K562 (cell line): ENCODE data around the gene CKM. TPM values are rescaled to one million over a fixed set of nuclear protein-coding genes. Genes with fewer than 3 reads are reported as not detected.

Experiments
- ATAC-seq: fragments of 200-7000 bp; cut with Tn5 transposase; 3 replicates; pipeline ENCODE4 v1.9.1; 2020; ENCODE audit warnings: moderate library complexity
- BruUV-seq: library from RNA; stranded (reverse); fragments of 400-500 nt; replicated peaks from 2 replicates; lab custom pipeline; 2021; lab: Mats Ljungman, UMichigan
- CTCF ChIA-PET: fragments of 300-600 bp; formaldehyde crosslinking; extraction: SDS; loops from one replicate; lab custom pipeline; 2021; ENCODE audit warnings: low intra/inter-chr PET ratio; lab: Yijun Ruan, JAX
- POLR2A ChIA-PET: fragments of 300-600, 350-650 bp; sonication (Branson Sonifier 250); formaldehyde crosslinking; extraction: SDS; loops from one replicate; lab custom pipeline; 2021; ENCODE audit warnings: antibody characterized with exemption, inconsistent platforms; lab: Yijun Ruan, JAX
- DNase-seq, 4 experiments: peaks; one replicate each; pipeline versions ENCODE4 v3.0.0 to v3.0.0-alpha.2; 2011 to 2018; ENCODE audit warnings: low spot score in 3 of 4, mixed read lengths in 3 of 4; ENCODE audit errors: extremely low read depth in 1 of 4
- FAIRE-seq: peaks from 2 replicates; lab custom pipeline; 2011; peaks lifted over from hg19 to GRCh38; lab: Jason Lieb, UNC
- H2AFZ ChIP-seq: 2 replicates; pipeline ENCODE4 v1.6.0; 2011; ENCODE audit warnings: low read depth, low read length, control low read depth, inconsistent platforms
- H3K27ac ChIP-seq: fragments of 200-600 bp; 3 replicates; pipeline ENCODE4 v1.8.0; 2011; ENCODE audit warnings: low read depth, mild to moderate bottlenecking, control low read depth, inconsistent platforms, low read length, moderate library complexity, mixed read lengths; ENCODE audit errors: extremely low read depth
- H3K27me3 ChIP-seq, 2 experiments: fragments of 300-600 bp in 1 of 2; 2 replicates in 1 of 2; 3 replicates in 1 of 2; pipeline versions ENCODE4 v1.6.0 to v1.8.0; 2011; ENCODE audit warnings: inconsistent platforms in 2 of 2, low read length in 2 of 2, mild to moderate bottlenecking in 1 of 2, mixed read lengths in 1 of 2, moderate library complexity in 1 of 2; ENCODE audit not compliant: control insufficient read depth in 2 of 2, insufficient read depth in 2 of 2
- H3K36me3 ChIP-seq: fragments of 300-600 bp; 3 replicates; pipeline ENCODE4 v1.8.0; 2011; ENCODE audit warnings: mild to moderate bottlenecking, low read length, inconsistent platforms; ENCODE audit not compliant: control insufficient read depth, insufficient read depth
- H3K4me1 ChIP-seq, 2 experiments: fragments of 200-600 bp in 1 of 2; replicated peaks in 1 of 2; 2 replicates in 1 of 2; 3 replicates in 1 of 2; pipeline versions ENCODE4 v1.5.1 to v1.8.0; 2011; ENCODE audit warnings: inconsistent platforms in 2 of 2, low read length in 2 of 2, mild to moderate bottlenecking in 1 of 2, mixed read lengths in 1 of 2, moderate library complexity in 1 of 2; ENCODE audit not compliant: control insufficient read depth in 2 of 2, insufficient read depth in 2 of 2
- H3K4me2 ChIP-seq: 2 replicates; pipeline ENCODE4 v1.6.1; 2011; ENCODE audit warnings: low read length, control low read depth, inconsistent platforms, mixed read lengths; ENCODE audit not compliant: insufficient read depth
- H3K4me3 ChIP-seq: fragments of 200-600 bp; sonication (generic), shearing (Covaris generic); 2 replicates; pipeline ENCODE4 v1.5.1; 2016; ENCODE audit warnings: control low read depth, inconsistent platforms
- H3K79me2 ChIP-seq: fragments of 200-600 bp; 3 replicates; pipeline ENCODE4 v1.8.0; 2011; ENCODE audit warnings: low read length, inconsistent platforms; ENCODE audit not compliant: control insufficient read depth, insufficient read depth
- H3K9ac ChIP-seq, 2 experiments: 2 replicates each; pipeline versions ENCODE4 v1.6.0 to v1.6.1; 2011; ENCODE audit warnings: low read depth in 2 of 2, low read length in 2 of 2, control low read depth in 1 of 2, inconsistent platforms in 1 of 2, mild to moderate bottlenecking in 1 of 2, mixed read lengths in 1 of 2; ENCODE audit not compliant: insufficient read depth in 1 of 2
- H3K9me1 ChIP-seq: one replicate; pipeline ENCODE4 v1.6.0; 2011; ENCODE audit warnings: inconsistent platforms, mild to moderate bottlenecking, low read length, moderate library complexity; ENCODE audit not compliant: control insufficient read depth, insufficient read depth
- H3K9me3 ChIP-seq: replicated peaks from 2 replicates; pipeline ENCODE4 v1.5.1; 2011; ENCODE audit warnings: low read depth, low read length, inconsistent platforms; ENCODE audit not compliant: control insufficient read depth, insufficient read depth
- H4K20me1 ChIP-seq: replicated peaks from 2 replicates; pipeline ENCODE4 v1.6.1; 2011; ENCODE audit warnings: low read length, inconsistent platforms, mixed read lengths; ENCODE audit not compliant: control insufficient read depth, insufficient read depth
- COPS2 ChIP-seq: fragments of 450-650 bp; conservative IDR thresholded peaks from 2 replicates; pipeline ENCODE4 v1.6.1; 2016; ENCODE audit warnings: mild to moderate bottlenecking, moderate library complexity
- CXXC5 ChIP-seq: fragments of 250-450 bp; sonication (Bioruptor Pico); IDR thresholded peaks from 2 replicates; pipeline ENCODE4 v1.8.0; 2022; ENCODE audit warnings: inconsistent platforms, mild to moderate bottlenecking, moderate library complexity
- HDGF ChIP-seq: fragments of 450-650 bp; IDR thresholded peaks from 2 replicates; pipeline ENCODE4 v1.6.1; 2016
- NEUROD1 ChIP-seq: fragments of 150-350 bp; IDR thresholded peaks from 2 replicates; pipeline ENCODE4 v1.6.1; 2014; ENCODE audit warnings: borderline replicate concordance, low read length, low read depth; ENCODE audit not compliant: partially characterized antibody
- NONO ChIP-seq, 2 experiments: fragments of 200-400 bp in 1 of 2; fragments of 450-650 bp in 1 of 2; formaldehyde crosslinking in 1 of 2; IDR thresholded peaks; 2 replicates each; pipeline ENCODE4 v1.6.1; 2017; ENCODE audit warnings: low read depth in 2 of 2, mild to moderate bottlenecking in 2 of 2, moderate library complexity in 2 of 2, low read length in 1 of 2
- NR1H2 ChIP-seq: sonication (generic); formaldehyde crosslinking; IDR thresholded peaks from 2 replicates; pipeline ENCODE4 v1.4.0; 2020; ENCODE audit warnings: mild to moderate bottlenecking, missing genetic modification reagents
- POLR2G ChIP-seq: fragments of 200-400 bp; formaldehyde crosslinking; IDR thresholded peaks from 2 replicates; pipeline ENCODE4 v1.6.1; 2017; ENCODE audit warnings: low read depth, mild to moderate bottlenecking, antibody characterized with exemption, low read length, moderate library complexity
- SMARCE1 ChIP-seq: fragments of 450-650 bp; IDR thresholded peaks from 2 replicates; pipeline ENCODE4 v1.7.1; 2016; ENCODE audit warnings: mild to moderate bottlenecking
- TAL1 ChIP-seq: fragments of 450-650 bp; IDR thresholded peaks from 2 replicates; pipeline ENCODE4 v1.6.1; 2016; ENCODE audit warnings: mild to moderate bottlenecking
- TOE1 ChIP-seq, 2 experiments: fragments of 450-650 bp in 1 of 2; sonication (generic) in 1 of 2; formaldehyde crosslinking in 1 of 2; IDR thresholded peaks; 2 replicates each; pipeline versions ENCODE4 v1.7.1 to v1.8.0; 2016 to 2022; ENCODE audit warnings: borderline replicate concordance in 2 of 2, mild to moderate bottlenecking in 2 of 2, antibody characterized with exemption in 1 of 2, inconsistent platforms in 1 of 2, low read depth in 1 of 2, missing genetic modification reagents in 1 of 2, moderate library complexity in 1 of 2
- XRCC5 ChIP-seq: fragments of 200-400 bp; formaldehyde crosslinking; IDR thresholded peaks from 2 replicates; pipeline ENCODE4 v1.6.1; 2017; ENCODE audit warnings: low read depth, mild to moderate bottlenecking, low read length
- ZBED1 ChIP-seq: IDR thresholded peaks from 2 replicates; pipeline ENCODE4 v1.6.1; 2014
- ZBTB8A ChIP-seq: fragments of 450-650 bp; IDR thresholded peaks from 2 replicates; pipeline ENCODE4 v1.6.1; 2018; ENCODE audit warnings: mild to moderate bottlenecking, moderate library complexity; ENCODE audit not compliant: partially characterized antibody
- WGBS: fragments of 100-300 bp; shearing (Covaris generic); methylation state at CpG from one replicate; pipeline ENCODE4 v1.1.6; 2016; ENCODE audit warnings: low coverage, mixed read lengths; ENCODE audit not compliant: insufficient coverage; ENCODE audit errors: missing lambda C conversion rate; 5-methylcytosine and 5-hydroxymethylcytosine counted together
- in situ Hi-C: fragments of 300-500 bp; cut with MboI; formaldehyde crosslinking; loops from 4 replicates; pipeline ENCODE4 v1.15.0; 2018; ENCODE audit warnings: inconsistent platforms, mixed read lengths
- intact Hi-C: fragments of 100-400 bp; cut with micrococcal nuclease; formaldehyde crosslinking; loops from 2 replicates; pipeline ENCODE4 v1.14.2; 2022
- polyA plus RNA-seq, 8 experiments: library from polyadenylated mRNA; depleted of rRNA in 4 of 8; stranded (reverse) in 5 of 8; unstranded in 3 of 8; fragments of >200 nt; fragmentation: Nextera tagmentation in 2 of 8; fragmentation: Illumina TruSeq in 1 of 8; extraction: Ambion mirVana in 2 of 8; extraction: Trizol in 1 of 8; gene quantifications; 2 replicates each; pipeline versions ENCODE4 v1.2.1 to v1.2.3, GENCODE V29; 2011 to 2014; ENCODE audit warnings: inconsistent platforms in 1 of 8, missing spikeins in 1 of 8
- total RNA-seq, 7 experiments: library from RNA; depleted of rRNA in 6 of 7; stranded (reverse); fragments of >200 nt in 6 of 7; fragmentation: Illumina TruSeq in 2 of 7; extraction: Trizol in 2 of 7; gene quantifications; 2 replicates each; pipeline versions ENCODE4 v1.2.1 to v1.2.3, GENCODE V29; 2011 to 2021; ENCODE audit warnings: low replicate concordance in 1 of 7
- TF ChIP-seq, protein P1 (sequence below): sonication (generic); formaldehyde crosslinking; IDR thresholded peaks from 2 replicates; pipeline ENCODE4 v1.8.1; 2023; ENCODE audit warnings: mild to moderate bottlenecking, missing genetic modification reagents
- TF ChIP-seq, protein P2 (sequence below): IDR thresholded peaks from 2 replicates; pipeline ENCODE4 v1.6.1; 2012; ENCODE audit warnings: low read depth, low read length, improper control_type of control experiment, borderline replicate concordance
- TF ChIP-seq, protein P3 (sequence below): fragments of 250-450 bp; sonication (Bioruptor Pico); IDR thresholded peaks from 2 replicates; pipeline ENCODE4 v1.5.0; 2021
- TF ChIP-seq, protein P4 (sequence below), 3 experiments: IDR thresholded peaks in 2 of 3; conservative IDR thresholded peaks in 1 of 3; 2 replicates each; pipeline ENCODE4 v1.5.1; 2011 to 2012; ENCODE audit warnings: low read length in 3 of 3, mild to moderate bottlenecking in 3 of 3, control low read depth in 2 of 3, improper control_type of control experiment in 1 of 3, inconsistent platforms in 1 of 3, low read depth in 1 of 3, mixed read lengths in 1 of 3, moderate library complexity in 1 of 3; ENCODE audit not compliant: insufficient read depth in 2 of 3

CKM gene
- total and polyA plus RNA-seq, 9 of the 15 experiments (the other 6 are each of a cell fraction or from before 2014, with no cell fraction given) = 0.06 to 0.17 (median 0.09) TPM; not detected in 4

DNA sequence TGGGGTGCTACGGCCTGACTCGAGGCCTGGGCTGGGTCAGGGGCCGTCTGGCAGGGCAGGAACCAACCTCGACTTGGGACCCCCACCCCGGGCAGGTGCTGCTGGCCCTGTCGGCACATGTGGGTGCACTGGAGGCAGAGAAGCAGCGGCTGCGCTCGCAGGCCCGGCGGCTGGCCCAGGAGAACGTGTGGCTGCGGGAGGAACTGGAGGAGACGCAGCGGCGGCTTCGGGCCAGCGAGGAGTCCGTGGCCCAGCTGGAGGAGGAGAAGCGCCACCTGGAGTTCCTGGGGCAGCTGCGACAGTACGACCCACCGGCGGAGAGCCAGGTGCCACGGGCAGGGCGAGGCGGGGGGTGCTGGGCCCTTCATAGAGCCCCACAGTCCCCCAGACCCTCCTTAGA lies 23.8 kb upstream of the CKM start:
- ChIA-PET POLR2A (interaction anchor here (2.5 kb wide), 1 partner anchor 8 kb away, joined by 6 read pairs; no protein-coding TSS in a partner anchor), CTCF (no interaction called here)
- FAIRE-seq (no peak), DNase-seq (peak; percentile 46 to 62 (median 52)), ATAC-seq (peak; percentile 82)
- H3K4me2 ChIP-seq = no peak overlapping the region
- WGBS = 10% methylated on average over 20 of the region's 27 CpGs
- no peaks in the 10 kb centered on the region for H3K9me3 ChIP-seq
- BruUV-seq = no TSS peak
- intact Hi-C loops (no loop called here), in situ Hi-C loops (no loop called here)
- no peak overlapping the region for H3K27ac ChIP-seq
- H2AFZ ChIP-seq = peak overlapping the region; percentile 42; the same call in 1 of the 2 replicates
- peaks cover 1 to 51% of the 10 kb centered on the region in 2 experiments; a peak in 4 of 5 replicates for H3K4me1 ChIP-seq
- H4K20me1 ChIP-seq = peaks cover 3% of the 10 kb centered on the region; the same call in 1 of the 2 replicates
- H3K36me3 ChIP-seq = peaks cover 18% of the 10 kb centered on the region; the same call in 1 of the 3 replicates
- H3K79me2 ChIP-seq = no peaks in the 10 kb centered on the region
- H3K9ac ChIP-seq = peak overlapping the region in 1 of 2 experiments; percentile 81; a peak in 2 of 4 replicates
- H3K4me3 ChIP-seq = no peak overlapping the region
- peaks cover 4 to 8% of the 10 kb centered on the region in 2 experiments; a peak in 3 of 5 replicates for H3K27me3 ChIP-seq
- H3K9me1 ChIP-seq = no peaks in the 10 kb centered on the region
- TF ChIP-seq COPS2 (no peak), NR1H2 (CRISPR knock-in tag) (no peak), SMARCE1 (no peak), HDGF (no peak), XRCC5 (no peak), POLR2G (peak; percentile 57), CXXC5 (peak; percentile 31; the same call in 1 of the 2 replicates), ZBED1 (no peak), NONO (IDR thresholded peaks at IDR 0.05; ENCODE audit: low read depth in 2 of 2, low read length in 1 of 2) (peak in 1 of 2 experiments; percentile 30; a peak in 1 of 4 replicates), NEUROD1 (no peak), ZBTB8A (no peak), TOE1 (IDR thresholded peaks at IDR 0.05; ENCODE audit: borderline replicate concordance) (no peak), TOE1 (CRISPR knock-in tag; IDR thresholded peaks at IDR 0.05; ENCODE audit: borderline replicate concordance, low read depth) (no peak), TAL1 (no peak)
- TF ChIP-seq, protein P1, sequence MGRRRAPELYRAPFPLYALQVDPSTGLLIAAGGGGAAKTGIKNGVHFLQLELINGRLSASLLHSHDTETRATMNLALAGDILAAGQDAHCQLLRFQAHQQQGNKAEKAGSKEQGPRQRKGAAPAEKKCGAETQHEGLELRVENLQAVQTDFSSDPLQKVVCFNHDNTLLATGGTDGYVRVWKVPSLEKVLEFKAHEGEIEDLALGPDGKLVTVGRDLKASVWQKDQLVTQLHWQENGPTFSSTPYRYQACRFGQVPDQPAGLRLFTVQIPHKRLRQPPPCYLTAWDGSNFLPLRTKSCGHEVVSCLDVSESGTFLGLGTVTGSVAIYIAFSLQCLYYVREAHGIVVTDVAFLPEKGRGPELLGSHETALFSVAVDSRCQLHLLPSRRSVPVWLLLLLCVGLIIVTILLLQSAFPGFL = no peak
- TF ChIP-seq, protein P2, sequence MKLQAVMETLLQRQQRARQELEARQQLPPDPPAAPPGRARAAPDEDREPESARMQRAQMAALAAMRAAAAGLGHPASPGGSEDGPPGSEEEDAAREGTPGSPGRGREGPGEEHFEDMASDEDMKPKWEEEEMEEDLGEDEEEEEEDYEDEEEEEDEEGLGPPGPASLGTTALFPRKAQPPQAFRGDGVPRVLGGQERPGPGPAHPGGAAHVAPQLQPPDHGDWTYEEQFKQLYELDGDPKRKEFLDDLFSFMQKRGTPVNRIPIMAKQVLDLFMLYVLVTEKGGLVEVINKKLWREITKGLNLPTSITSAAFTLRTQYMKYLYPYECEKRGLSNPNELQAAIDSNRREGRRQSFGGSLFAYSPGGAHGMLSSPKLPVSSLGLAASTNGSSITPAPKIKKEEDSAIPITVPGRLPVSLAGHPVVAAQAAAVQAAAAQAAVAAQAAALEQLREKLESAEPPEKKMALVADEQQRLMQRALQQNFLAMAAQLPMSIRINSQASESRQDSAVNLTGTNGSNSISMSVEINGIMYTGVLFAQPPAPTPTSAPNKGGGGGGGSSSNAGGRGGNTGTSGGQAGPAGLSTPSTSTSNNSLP = no peak
- TF ChIP-seq, protein P3, sequence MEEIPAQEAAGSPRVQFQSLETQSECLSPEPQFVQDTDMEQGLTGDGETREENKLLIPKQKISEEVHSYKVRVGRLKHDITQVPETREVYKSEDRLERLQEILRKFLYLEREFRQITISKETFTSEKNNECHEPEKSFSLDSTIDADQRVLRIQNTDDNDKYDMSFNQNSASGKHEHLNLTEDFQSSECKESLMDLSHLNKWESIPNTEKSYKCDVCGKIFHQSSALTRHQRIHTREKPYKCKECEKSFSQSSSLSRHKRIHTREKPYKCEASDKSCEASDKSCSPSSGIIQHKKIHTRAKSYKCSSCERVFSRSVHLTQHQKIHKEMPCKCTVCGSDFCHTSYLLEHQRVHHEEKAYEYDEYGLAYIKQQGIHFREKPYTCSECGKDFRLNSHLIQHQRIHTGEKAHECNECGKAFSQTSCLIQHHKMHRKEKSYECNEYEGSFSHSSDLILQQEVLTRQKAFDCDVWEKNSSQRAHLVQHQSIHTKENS (CRISPR knock-in tag) = no peak
- TF ChIP-seq, protein P4, sequence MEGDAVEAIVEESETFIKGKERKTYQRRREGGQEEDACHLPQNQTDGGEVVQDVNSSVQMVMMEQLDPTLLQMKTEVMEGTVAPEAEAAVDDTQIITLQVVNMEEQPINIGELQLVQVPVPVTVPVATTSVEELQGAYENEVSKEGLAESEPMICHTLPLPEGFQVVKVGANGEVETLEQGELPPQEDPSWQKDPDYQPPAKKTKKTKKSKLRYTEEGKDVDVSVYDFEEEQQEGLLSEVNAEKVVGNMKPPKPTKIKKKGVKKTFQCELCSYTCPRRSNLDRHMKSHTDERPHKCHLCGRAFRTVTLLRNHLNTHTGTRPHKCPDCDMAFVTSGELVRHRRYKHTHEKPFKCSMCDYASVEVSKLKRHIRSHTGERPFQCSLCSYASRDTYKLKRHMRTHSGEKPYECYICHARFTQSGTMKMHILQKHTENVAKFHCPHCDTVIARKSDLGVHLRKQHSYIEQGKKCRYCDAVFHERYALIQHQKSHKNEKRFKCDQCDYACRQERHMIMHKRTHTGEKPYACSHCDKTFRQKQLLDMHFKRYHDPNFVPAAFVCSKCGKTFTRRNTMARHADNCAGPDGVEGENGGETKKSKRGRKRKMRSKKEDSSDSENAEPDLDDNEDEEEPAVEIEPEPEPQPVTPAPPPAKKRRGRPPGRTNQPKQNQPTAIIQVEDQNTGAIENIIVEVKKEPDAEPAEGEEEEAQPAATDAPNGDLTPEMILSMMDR (IDR thresholded peaks at IDR 0.05 in 2 of 3, conservative IDR thresholded peaks at IDR 0.05 in 1 of 3; ENCODE audit: insufficient read depth in 2 of 3, low read depth in 1 of 3, low read length in 3 of 3) = peak; percentile 19 to 64 (median 34); a peak in 4 of 6 replicates
